ENCODE results near the gene KDR.

The KDR gene

GRCh38 chr4:55079451-55080173, 45.8 kb downstream of the KDR start:
- DNase-seq (ENCODE audit: low spot score): peak; percentile 57

DNA sequence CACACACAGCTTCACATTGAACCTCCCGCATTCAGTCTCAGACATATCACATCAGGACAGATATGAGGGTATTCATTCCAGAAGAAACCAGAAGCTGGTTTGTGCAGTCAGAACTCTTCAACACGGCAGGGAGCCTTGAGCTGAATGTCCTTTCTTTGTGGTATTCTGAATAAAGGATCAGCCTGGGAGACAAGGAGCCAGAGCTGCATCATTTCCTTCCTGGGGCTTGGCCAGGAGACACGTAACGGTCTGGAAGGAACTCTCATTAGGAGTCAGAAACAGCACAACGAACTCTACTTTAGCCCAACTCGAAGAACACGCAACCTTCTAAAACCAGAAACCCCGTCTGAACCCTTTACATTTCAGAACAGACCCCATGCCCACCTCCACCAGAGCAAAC, 46.4 kb downstream of the KDR start:
- peak; percentile 88 for DNase-seq (ENCODE audit: low spot score)

DNA sequence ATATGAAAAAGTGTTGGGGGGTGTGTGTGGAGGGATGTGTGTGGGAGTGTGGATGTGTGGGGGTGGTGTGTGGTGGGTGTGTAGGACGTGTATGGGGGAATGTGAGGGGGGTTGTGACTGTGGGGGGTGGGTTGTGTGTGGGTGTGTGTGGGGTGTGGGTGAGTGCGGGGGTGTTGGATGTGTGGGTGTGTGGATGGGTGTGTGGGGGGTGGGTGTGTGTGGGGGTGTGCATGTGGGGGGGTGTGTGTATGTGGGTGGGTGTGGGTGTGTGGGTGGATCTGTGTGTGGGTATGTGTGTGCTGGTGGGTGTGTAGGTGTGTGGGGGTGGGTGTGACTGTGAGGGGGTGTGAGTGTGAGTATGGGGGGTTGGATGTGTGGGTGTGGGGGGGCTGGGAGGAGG, 47.8 kb downstream of the KDR start:
- no peak for DNase-seq (ENCODE audit: low spot score)

DNA sequence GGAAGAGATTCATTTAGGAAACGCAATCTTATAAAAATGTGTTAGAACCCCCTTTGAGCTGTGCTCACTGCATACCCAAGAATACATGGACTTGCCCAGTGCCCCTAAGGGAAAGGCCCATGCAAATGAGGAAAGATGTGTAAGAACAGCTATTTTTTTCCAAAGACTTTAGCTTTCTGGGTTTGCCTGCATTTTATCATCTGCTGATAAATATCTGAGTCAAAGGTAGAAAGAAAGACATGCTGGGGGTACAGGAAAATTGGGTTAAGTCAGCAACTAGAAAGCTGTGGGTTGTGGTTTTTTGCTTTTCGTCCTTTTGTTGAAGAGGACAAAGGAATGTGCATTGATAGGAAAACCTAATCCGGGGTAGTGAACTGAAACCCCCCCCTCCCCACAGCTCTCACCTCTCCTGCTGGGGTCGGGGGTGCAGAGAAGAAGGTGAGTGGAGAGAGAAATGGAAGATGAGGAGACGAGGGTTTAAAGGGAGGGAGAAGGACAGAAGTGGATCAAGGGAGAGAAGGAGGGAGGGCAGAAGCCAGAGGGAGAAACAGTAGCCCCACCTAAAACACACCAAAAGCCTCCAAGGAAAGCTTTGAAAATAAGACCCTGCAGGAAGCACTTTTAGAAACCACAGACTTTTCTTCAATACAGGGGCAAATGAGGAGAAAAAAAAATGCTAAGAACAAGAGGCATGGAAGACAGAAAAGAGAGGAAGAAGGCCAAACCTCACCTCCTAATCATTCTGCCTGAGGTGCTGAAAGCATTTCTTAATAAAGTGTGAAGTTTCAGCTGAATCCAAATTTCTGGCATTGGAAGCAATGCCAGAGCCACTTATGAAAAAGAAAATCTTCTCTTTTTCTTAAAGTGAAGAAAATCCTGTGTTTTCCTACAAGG, 49.3 kb downstream of the KDR start:
- DNase-seq (ENCODE audit: low spot score): no peak

GRCh38 chr4:55075376-55075775, 50.0 kb downstream of the KDR start:
- DNase-seq (ENCODE audit: low spot score): no peak

GRCh38 chr4:55074386-55074785, 51.0 kb downstream of the KDR start:
- DNase-seq (ENCODE audit: low spot score): no peak

DNA sequence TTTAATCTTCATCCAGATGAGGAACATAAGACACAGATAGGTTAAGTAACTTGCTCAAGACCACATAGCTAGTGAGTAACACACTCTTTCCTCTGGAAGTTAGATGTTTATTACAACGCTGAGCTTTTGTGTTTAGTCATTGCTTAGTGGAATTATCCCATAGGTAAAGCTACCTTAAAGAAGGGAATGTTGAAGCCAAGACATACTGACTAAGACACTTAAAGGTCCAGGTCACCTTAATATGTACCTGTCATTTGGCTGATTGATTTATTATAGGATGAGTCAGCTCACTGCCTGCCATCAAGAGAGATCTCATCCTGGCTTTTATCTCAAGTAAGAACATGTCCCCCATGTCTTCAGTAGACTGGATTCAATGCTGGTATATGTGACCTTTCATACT, 53.4 kb downstream of the KDR start:
- no peak for DNase-seq (ENCODE audit: low spot score)

DNA sequence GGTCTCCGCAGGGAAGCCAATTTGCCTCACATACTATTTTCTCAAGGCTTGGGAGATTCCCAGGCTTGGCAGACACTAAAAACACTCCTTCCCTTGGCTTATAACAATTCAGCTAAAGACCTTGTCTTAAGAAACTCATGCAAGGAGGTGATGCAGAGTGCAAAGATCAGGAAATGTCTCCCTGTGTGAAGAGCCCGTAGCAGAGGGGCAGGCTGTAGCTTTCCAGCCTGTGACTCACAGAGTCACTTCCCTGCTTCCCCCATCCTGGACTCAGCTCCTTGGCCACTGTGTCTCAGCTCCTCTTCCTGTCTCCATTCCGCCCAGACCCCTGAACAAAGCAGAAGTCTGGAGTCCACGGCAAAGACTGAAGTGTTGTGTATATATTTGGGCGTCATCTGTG, 56.1 kb downstream of the KDR start:
- peak; percentile 30 for DNase-seq (ENCODE audit: low spot score)

DNA sequence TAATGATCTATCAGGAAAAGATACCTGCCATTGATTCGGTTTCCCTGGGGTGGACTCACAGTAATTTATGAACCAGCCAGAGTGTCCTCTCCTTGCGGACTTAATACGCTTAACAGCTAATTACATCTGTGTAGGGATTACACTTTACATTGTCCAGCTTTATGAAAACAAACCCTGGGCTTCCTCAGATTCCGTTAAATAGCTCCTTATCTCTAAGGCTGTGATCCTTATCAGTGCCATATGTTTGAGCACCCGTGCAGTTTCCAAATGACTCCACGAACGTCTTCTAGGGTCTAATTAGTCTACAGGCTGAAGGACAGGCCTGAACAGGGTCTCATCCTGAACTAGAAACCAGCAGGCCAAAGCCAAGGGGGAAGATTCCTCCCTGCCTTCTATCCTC, 56.9 kb downstream of the KDR start:
- no peak for DNase-seq (ENCODE audit: low spot score)

GRCh38 chr4:55066018-55066417, 59.4 kb downstream of the KDR start:
- DNase-seq (ENCODE audit: low spot score): no peak

GRCh38 chr4:55055529-55055928, 69.9 kb downstream of the KDR start:
- no peak for DNase-seq (ENCODE audit: low spot score)

DNA sequence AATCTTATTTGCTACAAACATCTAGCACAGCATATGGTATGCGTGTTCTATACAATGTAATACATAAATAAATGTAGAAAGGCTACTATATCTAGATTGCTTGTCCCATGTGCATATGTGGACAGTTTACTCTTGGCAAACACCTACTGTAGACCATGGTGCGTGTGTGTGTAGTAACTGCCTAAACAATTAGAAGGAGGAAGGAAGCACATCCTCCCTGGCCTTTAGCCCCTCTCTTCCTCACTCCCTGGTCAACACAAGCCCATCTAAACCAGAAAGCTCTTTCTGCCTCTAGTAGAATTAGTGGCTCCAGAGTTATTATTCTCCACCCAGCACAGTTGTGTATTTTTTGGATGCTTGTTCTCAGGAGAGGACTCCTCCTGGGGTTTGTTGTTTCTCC, 73.9 kb downstream of the KDR start:
- no peak for DNase-seq (ENCODE audit: low spot score)

DNA sequence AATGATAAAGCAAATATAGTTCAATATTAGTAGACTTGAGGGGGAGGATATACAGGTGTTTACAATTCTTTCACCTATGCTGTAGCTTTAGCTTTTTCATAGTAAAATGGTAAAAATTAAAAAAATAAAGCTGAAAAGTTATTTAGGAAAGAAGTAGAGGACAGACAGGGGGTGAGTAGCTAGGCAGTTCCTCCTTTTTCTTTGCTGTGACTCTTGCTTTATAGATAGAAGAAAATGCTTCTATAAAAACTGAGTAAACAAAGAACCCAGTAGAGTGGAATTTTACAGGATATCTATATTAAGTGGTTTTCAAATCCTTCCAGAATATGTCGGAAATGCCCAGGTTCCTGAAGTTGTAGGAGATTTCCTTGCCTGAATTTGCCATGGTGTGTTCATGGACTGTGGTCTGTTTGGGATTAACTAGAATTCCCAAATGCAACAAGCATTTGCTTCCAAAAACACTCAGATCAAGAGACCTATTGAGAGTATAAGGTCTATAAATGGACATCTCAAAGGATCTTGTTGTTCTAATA, 74.9 kb downstream of the KDR start:
- DNase-seq (ENCODE audit: low spot score): no peak

GRCh38 chr4:55038176-55038890, 87.1 kb downstream of the KDR start:
- DNase-seq (ENCODE audit: low spot score): peak; percentile 38

DNA sequence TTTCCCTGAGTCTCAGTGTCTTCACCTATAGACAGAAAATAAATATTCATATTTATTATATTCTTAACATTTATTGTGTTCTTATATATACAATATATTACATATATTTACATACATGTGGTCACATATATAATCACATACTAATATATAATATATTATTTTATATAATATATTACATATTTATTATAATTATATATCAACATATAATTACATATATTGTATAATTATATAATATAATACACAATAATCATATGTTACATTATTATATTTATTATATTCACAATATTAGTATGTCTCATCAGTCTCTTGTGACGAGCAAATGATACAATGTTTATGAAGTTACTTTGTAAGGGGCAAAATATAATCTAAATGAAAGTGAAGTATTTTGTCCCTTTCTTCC, 87.7 kb downstream of the KDR start:
- DNase-seq (ENCODE audit: low spot score): no peak

DNA sequence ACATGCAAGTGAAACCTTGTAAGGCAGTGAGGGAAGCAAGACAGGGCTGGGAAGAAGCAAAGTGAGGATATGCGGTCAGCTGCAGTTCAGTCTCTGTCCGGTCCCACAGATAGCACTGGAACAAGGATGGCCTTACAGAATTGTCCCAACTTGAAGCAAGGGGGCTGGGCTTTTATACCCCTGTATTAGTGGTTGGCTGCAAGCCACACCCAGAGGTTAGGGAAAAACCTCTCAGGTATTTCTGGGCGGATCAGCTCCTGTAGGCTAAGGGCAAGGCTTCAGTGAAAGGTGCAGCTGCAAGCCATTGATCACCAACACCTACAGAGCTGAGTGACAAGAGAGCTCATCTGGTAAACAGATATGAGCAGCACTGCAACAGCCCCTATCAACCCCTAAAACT, 89.0 kb downstream of the KDR start:
- no peak for DNase-seq (ENCODE audit: low spot score)

GRCh38 chr4:55035892-55036291, 89.5 kb downstream of the KDR start:
- DNase-seq (ENCODE audit: low spot score): no peak

DNA sequence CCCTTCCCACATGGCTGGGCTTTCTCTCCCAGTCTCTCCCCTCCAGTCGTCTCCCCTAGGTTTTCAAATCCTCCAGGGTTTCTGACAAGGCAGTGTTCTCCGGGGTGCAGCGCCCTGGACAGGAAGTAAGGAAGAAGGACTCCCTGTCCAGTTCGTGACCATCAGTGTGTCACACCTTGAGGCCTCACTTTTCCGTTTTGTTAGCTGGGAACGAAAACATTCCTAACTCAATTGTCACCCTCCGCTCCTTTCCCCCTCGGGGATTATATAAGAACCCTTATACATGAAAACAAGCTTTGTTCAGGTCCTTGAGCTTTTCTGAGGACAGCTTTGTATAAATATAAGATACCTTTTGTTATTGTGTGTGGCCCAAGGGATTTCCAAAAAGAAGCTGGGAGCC, 92.1 kb downstream of the KDR start:
- no peak for DNase-seq (ENCODE audit: low spot score)

GRCh38 chr4:55032788-55033187, 92.6 kb downstream of the KDR start:
- DNase-seq (ENCODE audit: low spot score): no peak

- no peak for DNase-seq (ENCODE audit: low spot score)
Measured at GRCh38 chr4:55032179-55032578, 93.2 kb downstream of the KDR start.

GRCh38 chr4:55031158-55031557, 94.2 kb downstream of the KDR start:
- no peak for DNase-seq (ENCODE audit: low spot score)

- DNase-seq (ENCODE audit: low spot score): no peak
Measured at GRCh38 chr4:55030589-55030988, 94.8 kb downstream of the KDR start.

Measured in AG20443 (cell line).